ENCODE data around the gene PEA15. TPM values are rescaled to one million over a fixed set of nuclear protein-coding genes. Genes with fewer than 3 reads are reported as not detected.

Gene PEA15
- total RNA-seq, 2 experiments from 2014 or later, result 9.4 to 10.3 TPM

GRCh38 chr1:160177231-160177630 lies 28.0 kb upstream of the PEA15 start:
- no peak for TF ChIP-seq CTCF (IDR thresholded peaks at IDR 0.05)
- Mint-ChIP-seq H3K27ac (no peak overlapping the region), H3K4me3 (no peak overlapping the region), H3K4me1 (ENCODE audit: low read depth) (no peaks in the 10 kb centered on the region), H3K27me3 (peaks cover 23% of the 10 kb centered on the region), H3K9me3 (no peaks in the 10 kb centered on the region), H3K36me3 (ENCODE audit: low read depth) (no peaks in the 10 kb centered on the region)
- Histone ChIP-seq H3K27ac (ENCODE audit: low read depth in 1 of 2, low read length in 2 of 2) (no peak overlapping the region), H3K4me1 (ENCODE audit: insufficient read depth, low read length) (no peaks in the 10 kb centered on the region), H3K36me3 (ENCODE audit: insufficient read depth, low read length) (no peaks in the 10 kb centered on the region), H3K27me3 (ENCODE audit: control insufficient read depth in 1 of 2, insufficient read depth in 2 of 2, low read length in 2 of 2) (no peaks in the 10 kb centered on the region), H3K9me3 (ENCODE audit: control insufficient read depth in 1 of 2, insufficient read depth in 1 of 2, low read length in 2 of 2) (no peaks in the 10 kb centered on the region), H3K4me3 (ENCODE audit: low read length) (no peak overlapping the region)
- CTCF ChIA-PET, result no interaction called here
- DNase-seq (no peak), ATAC-seq (ENCODE audit: poor library complexity) (no peak)
- intact Hi-C loops (cut with DNase I, micrococcal nuclease), result no loop called here
- POLR2A ChIA-PET, result no interaction called here

GRCh38 chr1:160177667-160178066 lies 27.5 kb upstream of the PEA15 start:
- POLR2A ChIA-PET, result no interaction called here
- Histone ChIP-seq H3K9me3 (ENCODE audit: control insufficient read depth in 1 of 2, insufficient read depth in 1 of 2, low read length in 2 of 2) (no peaks in the 10 kb centered on the region), H3K4me1 (ENCODE audit: insufficient read depth, low read length) (no peaks in the 10 kb centered on the region), H3K36me3 (ENCODE audit: insufficient read depth, low read length) (no peaks in the 10 kb centered on the region), H3K4me3 (ENCODE audit: low read length) (no peak overlapping the region), H3K27ac (ENCODE audit: low read depth in 1 of 2, low read length in 2 of 2) (no peak overlapping the region), H3K27me3 (ENCODE audit: control insufficient read depth in 1 of 2, insufficient read depth in 2 of 2, low read length in 2 of 2) (no peaks in the 10 kb centered on the region)
- Mint-ChIP-seq H3K9me3 (no peaks in the 10 kb centered on the region), H3K27ac (no peak overlapping the region), H3K27me3 (peaks cover 21% of the 10 kb centered on the region), H3K4me3 (no peak overlapping the region), H3K4me1 (ENCODE audit: low read depth) (no peaks in the 10 kb centered on the region), H3K36me3 (ENCODE audit: low read depth) (no peaks in the 10 kb centered on the region)
- CTCF ChIA-PET, result no interaction called here
- DNase-seq (no peak), ATAC-seq (ENCODE audit: poor library complexity) (no peak)
- TF ChIP-seq CTCF (IDR thresholded peaks at IDR 0.05), result no peak
- intact Hi-C loops (cut with DNase I, micrococcal nuclease), result no loop called here

DNA sequence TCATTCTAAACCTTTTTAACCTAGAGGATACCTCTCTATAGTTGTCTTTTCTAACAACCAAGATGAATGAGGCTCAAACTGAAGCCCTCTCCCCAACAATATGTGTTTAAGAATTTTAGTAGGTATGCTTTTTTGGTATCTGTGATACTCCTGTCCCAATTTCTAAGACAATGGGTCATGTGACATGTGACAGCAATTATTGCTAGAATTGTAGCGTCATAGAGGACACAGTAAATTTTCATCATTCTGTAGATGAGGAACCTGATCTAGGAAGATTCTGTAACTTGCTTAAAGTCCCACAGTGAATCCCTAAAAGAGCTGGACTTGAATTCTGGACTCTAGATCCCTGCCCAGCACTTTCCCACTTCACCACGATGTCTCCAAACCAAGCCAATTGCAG lies 26.5 kb upstream of the PEA15 start:
- ATAC-seq (ENCODE audit: poor library complexity) (no peak), DNase-seq (no peak)
- Histone ChIP-seq H3K9me3 (ENCODE audit: control insufficient read depth in 1 of 2, insufficient read depth in 1 of 2, low read length in 2 of 2) (no peaks in the 10 kb centered on the region), H3K36me3 (ENCODE audit: insufficient read depth, low read length) (no peaks in the 10 kb centered on the region), H3K4me1 (ENCODE audit: insufficient read depth, low read length) (no peaks in the 10 kb centered on the region), H3K27ac (ENCODE audit: low read depth in 1 of 2, low read length in 2 of 2) (no peak overlapping the region), H3K27me3 (ENCODE audit: control insufficient read depth in 1 of 2, insufficient read depth in 2 of 2, low read length in 2 of 2) (no peaks in the 10 kb centered on the region), H3K4me3 (ENCODE audit: low read length) (no peak overlapping the region)
- H3K36me3 Mint-ChIP-seq (ENCODE audit: low read depth), result no peaks in the 10 kb centered on the region
- H3K27me3 Mint-ChIP-seq, result peaks cover 18% of the 10 kb centered on the region
- no peak overlapping the region for H3K4me3 Mint-ChIP-seq
- no peaks in the 10 kb centered on the region for H3K4me1 Mint-ChIP-seq (ENCODE audit: low read depth)
- CTCF ChIA-PET, result no interaction called here
- intact Hi-C loops (cut with DNase I, micrococcal nuclease), result no loop called here
- no peaks in the 10 kb centered on the region for H3K9me3 Mint-ChIP-seq
- no peak for TF ChIP-seq CTCF (IDR thresholded peaks at IDR 0.05)
- no peak overlapping the region for H3K27ac Mint-ChIP-seq
- POLR2A ChIA-PET, result no interaction called here

All from CD4-positive, alpha-beta T cell (primary cell).